T-helper 17 cell (primary cell): ENCODE results near the gene BRSK2. TPM values are rescaled to one million over a fixed set of nuclear protein-coding genes. Genes with fewer than 3 reads are reported as not detected.

ENCODE experiments used
- ATAC-seq: fragments of 150-1000 bp; cut with Tn5 transposase; 2 replicates; pipeline ENCODE4 v1.10.0; 2021; ENCODE audit warnings: mild to moderate bottlenecking, moderate library complexity
- DNase-seq, 3 donors: peaks; one replicate each; pipeline versions ENCODE4 v3.0.0 to v3.0.0-alpha.2; 2020 to 2021
- H3K9me3 ChIP-seq: one replicate; pipeline ENCODE4 v1.7.0; 2013; ENCODE audit warnings: low read length, mild to moderate bottlenecking; ENCODE audit not compliant: control insufficient read depth, poor library complexity, severe bottlenecking
- H3K27ac Mint-ChIP-seq: one replicate; pipeline ENCODE4 v1.8.0; 2022; ENCODE audit warnings: mild to moderate bottlenecking, moderate library complexity, mixed read lengths
- H3K27me3 Mint-ChIP-seq: one replicate; pipeline ENCODE4 v1.8.0; 2022; ENCODE audit warnings: mixed read lengths
- H3K36me3 Mint-ChIP-seq: one replicate; pipeline ENCODE4 v1.8.0; 2022; ENCODE audit warnings: low read depth, mixed read lengths
- H3K4me1 Mint-ChIP-seq: one replicate; pipeline ENCODE4 v1.8.0; 2022; ENCODE audit warnings: mild to moderate bottlenecking, mixed read lengths
- H3K4me3 Mint-ChIP-seq: one replicate; pipeline ENCODE4 v1.8.0; 2022; ENCODE audit warnings: mild to moderate bottlenecking, moderate library complexity, mixed read lengths
- total RNA-seq, 4 donors: library from RNA in 2 of 4; stranded (reverse) in 2 of 4; gene quantifications; one replicate each; pipeline ENCODE4 v1.2.3 and lab custom pipeline; 2022 to 2026

BRSK2 gene
- total RNA-seq, 2 donors from 2014 or later, result 0.23 to 0.25 TPM

DNA sequence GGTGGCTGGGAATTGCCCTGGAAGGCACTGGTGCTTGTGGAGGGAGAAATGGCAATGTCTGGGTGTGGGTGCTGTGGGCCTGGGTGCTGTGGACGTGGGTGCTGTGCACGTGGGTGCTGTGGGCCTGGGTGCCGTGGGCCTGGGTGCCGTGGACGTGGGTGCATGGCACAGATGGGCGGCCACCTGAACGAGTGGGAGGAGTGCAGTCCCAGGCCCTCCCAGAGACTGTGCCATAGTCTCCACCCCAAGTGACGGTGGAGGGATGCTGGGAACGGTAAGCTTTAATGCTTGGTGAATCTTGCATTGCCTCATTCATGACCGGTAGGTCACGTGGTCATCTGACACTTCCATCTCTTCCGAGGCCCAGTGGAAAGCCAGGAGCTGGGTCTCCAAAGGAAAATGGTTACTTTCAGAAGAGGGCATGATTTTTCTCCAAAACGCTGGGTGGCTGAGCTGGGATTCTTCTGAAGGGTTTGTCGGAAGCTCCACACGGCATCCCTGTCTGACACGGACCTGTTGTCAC is 28.8 kb upstream of the BRSK2 start:
- H3K9me3 ChIP-seq, result no peaks in the 10 kb centered on the region
- Mint-ChIP-seq H3K4me3 (no peak overlapping the region), H3K27ac (no peak overlapping the region), H3K4me1 (peaks cover 6% of the 10 kb centered on the region), H3K27me3 (peaks cover 16% of the 10 kb centered on the region), H3K36me3 (peaks cover 7% of the 10 kb centered on the region)
- ATAC-seq (no peak), DNase-seq (no peak)

DNA sequence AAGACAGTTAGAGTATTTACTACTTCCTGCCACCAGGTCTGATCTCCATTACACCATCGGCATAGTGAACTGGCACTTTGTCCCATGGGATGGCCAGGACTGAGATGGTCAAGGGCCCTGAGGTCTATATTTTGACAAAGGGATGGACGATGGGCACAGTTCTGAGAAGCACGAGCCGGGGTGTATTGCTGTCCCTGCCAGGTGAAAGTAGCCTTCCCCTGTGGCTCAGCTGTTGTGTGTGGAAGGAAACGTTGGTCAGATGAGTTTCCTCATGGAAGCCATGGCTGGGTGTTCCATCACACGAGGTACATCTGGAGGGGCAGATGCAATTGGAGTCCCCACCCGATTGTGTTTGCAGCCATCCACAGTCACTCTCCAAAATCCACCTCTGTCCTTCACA is 27.9 kb upstream of the BRSK2 start:
- no peaks in the 10 kb centered on the region for H3K4me1 Mint-ChIP-seq
- H3K4me3 Mint-ChIP-seq, result no peak overlapping the region
- H3K27me3 Mint-ChIP-seq, result peaks cover 9% of the 10 kb centered on the region
- DNase-seq (no peak), ATAC-seq (no peak)
- no peaks in the 10 kb centered on the region for H3K36me3 Mint-ChIP-seq
- no peaks in the 10 kb centered on the region for H3K9me3 ChIP-seq
- no peak overlapping the region for H3K27ac Mint-ChIP-seq

- H3K9me3 ChIP-seq, result no peaks in the 10 kb centered on the region
- no peak overlapping the region for H3K4me3 Mint-ChIP-seq
- DNase-seq, result no peak
- no peak overlapping the region for H3K27ac Mint-ChIP-seq
- no peak for ATAC-seq
- no peaks in the 10 kb centered on the region for H3K4me1 Mint-ChIP-seq
- peaks cover 18% of the 10 kb centered on the region for H3K27me3 Mint-ChIP-seq
- H3K36me3 Mint-ChIP-seq, result no peaks in the 10 kb centered on the region
Observed at GRCh38 chr11:1367721-1368120, 22.0 kb upstream of the BRSK2 start.

GRCh38 chr11:1368216-1368615 is 21.5 kb upstream of the BRSK2 start:
- no peak overlapping the region for H3K27ac Mint-ChIP-seq
- ATAC-seq, result no peak
- no peaks in the 10 kb centered on the region for H3K9me3 ChIP-seq
- no peaks in the 10 kb centered on the region for H3K36me3 Mint-ChIP-seq
- H3K4me3 Mint-ChIP-seq, result no peak overlapping the region
- peaks cover 18% of the 10 kb centered on the region for H3K27me3 Mint-ChIP-seq
- no peaks in the 10 kb centered on the region for H3K4me1 Mint-ChIP-seq
- DNase-seq, result no peak

- Mint-ChIP-seq H3K27ac (no peak overlapping the region), H3K4me3 (no peak overlapping the region), H3K4me1 (no peaks in the 10 kb centered on the region), H3K27me3 (peaks cover 12% of the 10 kb centered on the region), H3K36me3 (no peaks in the 10 kb centered on the region)
- ATAC-seq, result no peak
- H3K9me3 ChIP-seq, result no peaks in the 10 kb centered on the region
- no peak for DNase-seq
Observed at GRCh38 chr11:1368966-1369365, 20.8 kb upstream of the BRSK2 start.

DNA sequence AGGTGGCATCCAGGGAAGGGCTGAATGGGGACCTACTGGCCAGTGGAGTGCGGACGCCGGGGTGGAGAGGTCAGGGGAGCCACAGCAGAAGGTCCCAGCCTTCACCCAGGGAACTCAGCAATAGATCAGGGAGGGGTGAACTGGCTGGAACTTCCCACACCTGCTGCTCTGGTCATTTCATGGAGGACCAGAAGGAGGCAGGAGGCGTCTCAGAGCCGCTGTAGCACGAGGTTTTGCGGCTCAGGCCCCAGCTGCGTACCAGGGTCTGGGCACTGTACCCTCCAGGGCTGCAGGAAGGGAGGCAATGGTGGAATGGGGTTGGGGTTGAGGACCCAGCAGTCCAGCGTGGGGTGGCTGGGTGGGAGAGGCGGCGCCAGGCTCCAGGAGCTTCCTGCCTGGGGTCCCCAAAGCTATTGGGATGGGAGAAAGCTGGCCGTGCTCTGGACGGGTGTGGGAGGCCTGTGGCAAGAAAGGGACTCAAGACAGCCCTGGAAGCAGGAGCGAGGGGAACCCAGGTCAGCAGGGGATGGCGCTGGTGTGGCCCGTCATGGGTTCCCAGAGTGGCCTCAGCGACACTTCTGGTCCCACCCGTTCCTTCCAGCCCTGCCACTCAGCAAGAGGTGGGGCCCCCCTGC is 20.2 kb upstream of the BRSK2 start:
- DNase-seq (no peak), ATAC-seq (no peak)
- H3K27me3 Mint-ChIP-seq, result peaks cover 9% of the 10 kb centered on the region
- H3K4me1 Mint-ChIP-seq, result no peaks in the 10 kb centered on the region
- H3K4me3 Mint-ChIP-seq, result no peak overlapping the region
- no peak overlapping the region for H3K27ac Mint-ChIP-seq
- no peaks in the 10 kb centered on the region for H3K36me3 Mint-ChIP-seq
- H3K9me3 ChIP-seq, result no peaks in the 10 kb centered on the region

- peaks cover 9% of the 10 kb centered on the region for H3K27me3 Mint-ChIP-seq
- H3K4me1 Mint-ChIP-seq, result no peaks in the 10 kb centered on the region
- H3K9me3 ChIP-seq, result no peaks in the 10 kb centered on the region
- H3K36me3 Mint-ChIP-seq, result no peaks in the 10 kb centered on the region
- ATAC-seq (no peak), DNase-seq (no peak)
- no peak overlapping the region for H3K4me3 Mint-ChIP-seq
- no peak overlapping the region for H3K27ac Mint-ChIP-seq
Observed at GRCh38 chr11:1370186-1371025, 19.3 kb upstream of the BRSK2 start.

DNA sequence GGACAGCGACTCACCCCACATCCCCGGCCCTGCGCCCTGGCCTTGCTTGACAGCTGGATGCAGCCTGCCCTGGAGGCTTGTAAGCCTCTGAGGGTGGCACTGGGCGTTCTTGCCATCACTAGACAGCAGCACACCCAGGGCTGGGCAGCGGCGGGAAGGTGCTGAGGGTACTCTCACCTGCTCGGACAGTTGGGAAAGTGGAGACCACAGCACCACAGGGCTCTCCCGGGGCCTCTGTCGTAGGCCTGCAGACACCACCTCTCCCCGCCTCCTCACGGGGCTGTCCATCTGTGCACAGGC is 18.8 kb upstream of the BRSK2 start:
- no peaks in the 10 kb centered on the region for H3K4me1 Mint-ChIP-seq
- no peak for DNase-seq
- no peak overlapping the region for H3K27ac Mint-ChIP-seq
- H3K27me3 Mint-ChIP-seq, result peaks cover 11% of the 10 kb centered on the region
- H3K9me3 ChIP-seq, result no peaks in the 10 kb centered on the region
- no peaks in the 10 kb centered on the region for H3K36me3 Mint-ChIP-seq
- no peak for ATAC-seq
- H3K4me3 Mint-ChIP-seq, result no peak overlapping the region

GRCh38 chr11:1371377-1371776 is 18.4 kb upstream of the BRSK2 start:
- no peak for DNase-seq
- no peak for ATAC-seq

GRCh38 chr11:1371836-1372465 is 17.8 kb upstream of the BRSK2 start:
- H3K4me3 Mint-ChIP-seq, result no peak overlapping the region
- no peaks in the 10 kb centered on the region for H3K9me3 ChIP-seq
- H3K27me3 Mint-ChIP-seq, result peaks cover 13% of the 10 kb centered on the region
- no peaks in the 10 kb centered on the region for H3K36me3 Mint-ChIP-seq
- ATAC-seq (no peak), DNase-seq (no peak)
- no peak overlapping the region for H3K27ac Mint-ChIP-seq
- H3K4me1 Mint-ChIP-seq, result no peaks in the 10 kb centered on the region

More at GRCh38 chr11:1371377-1371776, 18.4 kb upstream of the BRSK2 start:
- H3K36me3 Mint-ChIP-seq, result no peaks in the 10 kb centered on the region
- peaks cover 13% of the 10 kb centered on the region for H3K27me3 Mint-ChIP-seq
- no peaks in the 10 kb centered on the region for H3K9me3 ChIP-seq
- H3K27ac Mint-ChIP-seq, result no peak overlapping the region
- no peaks in the 10 kb centered on the region for H3K4me1 Mint-ChIP-seq
- H3K4me3 Mint-ChIP-seq, result no peak overlapping the region

DNA sequence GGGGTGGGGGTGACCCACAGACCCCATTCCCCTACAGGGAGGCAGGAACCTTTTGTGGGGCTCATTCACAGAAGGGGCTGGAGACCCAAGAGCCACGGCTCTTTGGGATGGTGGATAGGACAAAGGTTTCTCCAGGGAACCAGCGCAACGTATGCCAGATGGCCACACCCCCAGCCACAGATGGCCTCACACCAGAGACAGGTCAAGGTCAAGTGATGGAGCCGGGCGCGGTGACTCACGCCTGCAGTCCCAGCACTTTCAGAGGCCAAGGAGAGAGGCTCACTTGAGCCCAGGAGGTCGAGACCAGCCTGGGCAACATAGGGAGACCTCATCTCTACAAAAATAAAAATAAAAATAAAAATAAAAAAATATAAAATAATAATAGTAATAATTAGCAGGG is 17.1 kb upstream of the BRSK2 start:
- H3K9me3 ChIP-seq, result no peaks in the 10 kb centered on the region
- ATAC-seq, result no peak
- Mint-ChIP-seq H3K27me3 (peaks cover 10% of the 10 kb centered on the region), H3K27ac (no peak overlapping the region), H3K36me3 (no peaks in the 10 kb centered on the region), H3K4me1 (no peaks in the 10 kb centered on the region), H3K4me3 (no peak overlapping the region)
- no peak for DNase-seq

- Mint-ChIP-seq H3K4me1 (no peaks in the 10 kb centered on the region), H3K27ac (no peak overlapping the region), H3K4me3 (no peak overlapping the region), H3K27me3 (peaks cover 5% of the 10 kb centered on the region), H3K36me3 (no peaks in the 10 kb centered on the region)
- ATAC-seq, result no peak
- no peak for DNase-seq
- H3K9me3 ChIP-seq, result no peaks in the 10 kb centered on the region
Observed at GRCh38 chr11:1373536-1374214, 16.1 kb upstream of the BRSK2 start.
